ENCODE measurements around the gene RHOBTB1.

RHOBTB1 gene

DNA sequence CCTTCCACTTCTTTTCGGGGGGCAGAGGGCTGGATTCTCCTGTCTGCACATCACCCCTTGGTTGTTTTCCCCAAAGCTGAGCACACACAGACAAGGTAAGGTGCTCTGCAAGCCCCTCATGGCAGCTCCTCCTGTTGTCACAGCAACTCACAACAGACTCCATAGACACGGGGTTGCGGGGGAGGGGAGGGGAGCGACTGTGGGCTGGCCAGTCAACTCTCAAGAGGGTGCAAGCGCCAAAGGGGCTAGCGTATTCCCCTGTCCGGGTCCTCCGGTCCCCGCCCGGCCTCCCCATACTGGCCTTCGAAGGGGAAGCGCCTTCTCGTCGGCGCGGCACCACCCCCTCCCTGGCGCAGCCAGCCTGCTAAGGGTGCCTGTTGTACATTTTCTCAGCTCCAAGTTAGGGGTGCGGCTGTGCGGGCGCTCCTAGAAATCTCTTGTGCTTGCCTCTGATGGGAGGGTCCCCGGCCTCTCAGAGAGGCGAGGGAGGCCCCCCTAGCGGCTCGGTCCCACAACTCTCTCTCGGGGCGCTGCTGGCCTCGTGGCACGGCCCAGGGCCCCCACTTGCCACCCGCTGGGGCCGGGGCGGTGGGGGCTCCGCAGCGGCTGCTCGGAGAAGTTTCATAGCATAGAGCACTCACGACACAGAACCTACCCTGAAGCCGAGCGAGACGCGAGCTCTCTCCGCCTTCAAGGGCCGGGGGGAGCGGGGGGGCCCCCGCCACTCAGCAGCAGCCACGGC, 498 bp downstream of the RHOBTB1 start:
- no peak for DNase-seq (ENCODE audit: low read depth)
- in situ Hi-C loops (cut with HindIII; ENCODE audit: low sequenced_read_pairs), result no loop called here
- TF ChIP-seq, protein P1, sequence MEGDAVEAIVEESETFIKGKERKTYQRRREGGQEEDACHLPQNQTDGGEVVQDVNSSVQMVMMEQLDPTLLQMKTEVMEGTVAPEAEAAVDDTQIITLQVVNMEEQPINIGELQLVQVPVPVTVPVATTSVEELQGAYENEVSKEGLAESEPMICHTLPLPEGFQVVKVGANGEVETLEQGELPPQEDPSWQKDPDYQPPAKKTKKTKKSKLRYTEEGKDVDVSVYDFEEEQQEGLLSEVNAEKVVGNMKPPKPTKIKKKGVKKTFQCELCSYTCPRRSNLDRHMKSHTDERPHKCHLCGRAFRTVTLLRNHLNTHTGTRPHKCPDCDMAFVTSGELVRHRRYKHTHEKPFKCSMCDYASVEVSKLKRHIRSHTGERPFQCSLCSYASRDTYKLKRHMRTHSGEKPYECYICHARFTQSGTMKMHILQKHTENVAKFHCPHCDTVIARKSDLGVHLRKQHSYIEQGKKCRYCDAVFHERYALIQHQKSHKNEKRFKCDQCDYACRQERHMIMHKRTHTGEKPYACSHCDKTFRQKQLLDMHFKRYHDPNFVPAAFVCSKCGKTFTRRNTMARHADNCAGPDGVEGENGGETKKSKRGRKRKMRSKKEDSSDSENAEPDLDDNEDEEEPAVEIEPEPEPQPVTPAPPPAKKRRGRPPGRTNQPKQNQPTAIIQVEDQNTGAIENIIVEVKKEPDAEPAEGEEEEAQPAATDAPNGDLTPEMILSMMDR (IDR thresholded peaks at IDR 0.05; ENCODE audit: low read depth, low read length, missing control alignments), result no peak
- peak overlapping the region; percentile 71 for H3K4me3 ChIP-seq (ENCODE audit: low read depth, low read length)

DNA sequence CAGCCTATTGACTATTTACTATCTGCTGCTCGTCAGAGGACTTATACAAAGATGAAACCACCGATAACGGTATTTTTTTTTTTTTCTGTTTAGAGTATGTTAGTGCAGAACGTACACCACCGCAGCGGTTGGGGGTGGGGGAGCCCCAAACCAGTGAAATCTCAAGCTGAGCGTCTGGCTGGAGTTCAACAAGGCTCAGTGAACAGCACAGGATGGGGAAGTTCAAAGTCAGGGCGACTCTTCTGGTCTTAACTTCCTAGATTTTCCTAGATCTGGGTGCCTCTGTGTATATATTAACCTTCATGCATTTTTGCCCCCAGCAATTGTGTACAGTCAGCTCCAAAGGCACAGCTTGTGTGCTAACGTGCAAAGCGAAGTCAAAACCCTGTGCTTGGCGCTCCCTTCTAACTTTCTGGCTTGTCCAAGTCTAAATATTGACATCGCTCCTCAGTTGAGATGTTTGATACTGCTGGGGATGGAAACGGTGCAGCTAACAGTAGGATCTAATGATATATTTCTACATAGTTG, 1.1 kb downstream of the RHOBTB1 start:
- TF ChIP-seq, protein P1 (IDR thresholded peaks at IDR 0.05; ENCODE audit: low read depth, low read length, missing control alignments), result no peak
- in situ Hi-C loops (cut with HindIII; ENCODE audit: low sequenced_read_pairs), result no loop called here
- DNase-seq (ENCODE audit: low read depth), result no peak
- peak overlapping the region; percentile 71 for H3K4me3 ChIP-seq (ENCODE audit: low read depth, low read length)

DNA sequence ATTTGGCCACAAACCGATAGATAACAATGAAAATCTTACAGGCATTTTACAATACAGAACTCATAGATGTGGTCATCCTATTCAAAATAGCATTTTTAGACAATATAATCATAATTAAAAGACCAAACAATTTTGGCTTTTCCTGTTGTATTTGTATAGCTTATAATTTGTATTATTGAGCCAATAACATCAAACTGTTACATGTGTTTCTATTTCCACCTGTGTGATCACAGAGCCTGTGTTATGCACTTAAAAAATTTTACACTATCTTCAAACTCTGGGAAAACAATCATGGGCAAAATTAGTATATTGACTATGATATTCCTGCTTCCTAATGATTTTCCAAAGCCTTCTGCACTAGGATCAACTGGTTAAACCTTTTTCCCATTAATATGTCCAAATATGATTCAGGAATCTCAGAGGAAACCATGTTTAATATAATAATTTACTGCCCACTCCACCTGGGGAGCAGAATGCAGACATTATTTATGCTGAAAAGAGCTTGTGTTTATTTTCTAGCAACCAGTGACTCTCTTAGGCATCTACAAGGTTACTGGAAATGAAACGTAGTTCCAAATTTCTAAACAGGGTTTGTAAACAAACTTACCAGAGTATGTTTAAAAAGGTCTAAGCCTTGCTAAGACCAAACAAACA, 1.7 kb downstream of the RHOBTB1 start:
- DNase-seq (ENCODE audit: low read depth), result no peak
- in situ Hi-C loops (cut with HindIII; ENCODE audit: low sequenced_read_pairs), result no loop called here
- TF ChIP-seq, protein P1 (IDR thresholded peaks at IDR 0.05; ENCODE audit: low read depth, low read length, missing control alignments), result no peak
- H3K4me3 ChIP-seq (ENCODE audit: low read depth, low read length), result peak overlapping the region; percentile 71

DNA sequence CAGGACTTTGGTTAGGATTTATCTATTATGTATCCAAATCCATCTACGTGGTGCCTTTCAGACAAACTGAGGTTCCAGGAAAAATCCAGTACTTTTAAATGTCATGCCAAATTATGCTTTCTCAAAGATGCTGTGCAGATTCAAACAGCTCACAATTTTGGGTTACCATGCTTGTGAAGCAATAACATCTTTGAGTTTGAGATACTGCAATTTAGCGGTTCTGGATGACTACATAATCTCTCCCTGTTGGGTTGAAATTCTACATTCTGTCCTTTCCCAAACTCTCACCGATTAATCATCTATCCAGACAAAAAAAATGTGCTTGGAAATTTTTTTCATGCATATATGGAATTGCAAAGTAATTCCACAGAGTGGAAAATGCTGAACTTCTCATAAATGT, 3.5 kb downstream of the RHOBTB1 start:
- no peak overlapping the region for H3K4me3 ChIP-seq (ENCODE audit: low read depth, low read length)
- TF ChIP-seq, protein P1 (IDR thresholded peaks at IDR 0.05; ENCODE audit: low read depth, low read length, missing control alignments), result no peak
- DNase-seq (ENCODE audit: low read depth), result no peak
- in situ Hi-C loops (cut with HindIII; ENCODE audit: low sequenced_read_pairs), result no loop called here

DNA sequence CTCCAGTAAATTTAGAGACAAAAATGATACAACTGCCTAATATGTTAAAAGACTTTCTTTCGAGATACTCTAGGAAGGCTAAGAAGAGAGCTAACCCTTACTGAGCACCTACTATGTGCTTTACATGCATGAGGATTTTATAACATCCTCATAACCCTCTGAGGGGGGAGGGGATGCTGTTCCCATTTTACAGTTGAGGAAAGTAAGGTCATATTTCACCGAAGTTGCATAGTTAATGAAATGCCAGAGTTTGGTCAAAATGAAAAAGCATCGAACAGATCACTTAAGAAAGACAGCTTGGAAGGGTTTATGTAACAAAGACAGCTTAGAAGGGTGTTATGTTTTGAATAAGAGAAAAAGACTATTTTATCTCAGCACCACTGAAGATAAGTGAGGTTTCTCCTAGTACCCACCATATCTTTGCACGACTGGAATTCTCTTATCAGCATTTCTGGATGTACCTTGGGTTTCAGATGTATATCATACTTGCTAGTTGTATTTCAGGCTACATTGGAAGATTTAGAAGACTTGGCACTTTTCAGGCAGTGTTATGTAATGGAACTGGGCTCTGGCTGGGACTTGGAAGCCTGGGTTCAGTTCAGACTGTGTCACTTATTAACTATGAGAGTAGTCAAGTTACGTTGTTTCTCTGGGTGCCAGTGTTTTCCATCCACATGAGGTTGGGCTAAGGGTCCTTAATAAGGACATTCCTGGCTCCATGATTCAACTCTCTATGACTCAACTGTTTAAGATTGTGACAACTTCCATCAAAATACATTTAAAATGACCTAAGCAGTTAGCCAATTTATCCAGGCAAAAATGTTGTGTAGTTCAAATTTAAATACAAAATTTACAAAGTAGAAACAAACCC, 6.0 kb downstream of the RHOBTB1 start:
- in situ Hi-C loops (cut with HindIII; ENCODE audit: low sequenced_read_pairs), result no loop called here
- no peak overlapping the region for H3K4me3 ChIP-seq (ENCODE audit: low read depth, low read length)

More for the DNA sequence above, 6.0 kb downstream of the RHOBTB1 start:
- TF ChIP-seq, protein P1 (IDR thresholded peaks at IDR 0.05; ENCODE audit: low read depth, low read length, missing control alignments), result no peak
- DNase-seq (ENCODE audit: low read depth), result no peak

All from astrocyte of the cerebellum (primary cell).